Naive thymus-derived CD8-positive, alpha-beta T cell (primary cell): Measurements from ENCODE around the gene MFAP3L. TPM values are rescaled to one million over a fixed set of nuclear protein-coding genes. Genes with fewer than 3 reads are reported as not detected.
A peak's percentile ranks its signal among the peaks of the same experiment; 100 is the strongest.
"Not testable (repeated sequence)": the region's sequence is repeated elsewhere in the genome, so short reads cannot be mapped to it uniquely, and the experiment has no call there.

Source experiments
- ATAC-seq, 2 donors: fragments of 150-1000 bp; cut with Tn5 transposase in 1 of 2; sonication (Bioruptor Pico), chemical (Tn5 transposase) in 1 of 2; 1 replicate in 1 of 2; 2 replicates in 1 of 2; pipeline ENCODE4 v1.10.0; 2021; ENCODE audit warnings: mild to moderate bottlenecking in 2 of 2, moderate library complexity in 2 of 2
- POLR2A ChIA-PET: fragments of 350-600 bp; sonication (Branson Sonifier 250); formaldehyde crosslinking; loops from one replicate; lab custom pipeline; 2021; ENCODE audit warnings: antibody characterized with exemption; lab: Charles Lee
- DNase-seq, 10 donors: peaks; one replicate each; pipeline versions ENCODE4 v3.0.0 to v3.0.0-alpha.2; 2020 to 2022
- H3K27ac Mint-ChIP-seq, 10 donors: one replicate each; pipeline ENCODE4 v1.8.0; 2020 to 2022; ENCODE audit warnings: mild to moderate bottlenecking in 10 of 10, mixed read lengths in 10 of 10, moderate library complexity in 4 of 10, inconsistent platforms in 1 of 10
- H3K27me3 Mint-ChIP-seq, 5 donors: one replicate each; pipeline ENCODE4 v1.8.0; 2021 to 2022; ENCODE audit warnings: mixed read lengths in 5 of 5
- H3K36me3 Mint-ChIP-seq, 3 donors: one replicate each; pipeline ENCODE4 v1.8.0; 2020 to 2022; ENCODE audit warnings: mixed read lengths in 3 of 3, mild to moderate bottlenecking in 2 of 3, inconsistent platforms in 1 of 3
- H3K4me1 Mint-ChIP-seq, 4 donors: one replicate each; pipeline ENCODE4 v1.8.0; 2021 to 2022; ENCODE audit warnings: mixed read lengths in 4 of 4
- H3K4me3 Mint-ChIP-seq, 10 donors: one replicate each; pipeline ENCODE4 v1.8.0; 2020 to 2022; ENCODE audit warnings: mild to moderate bottlenecking in 10 of 10, mixed read lengths in 10 of 10, moderate library complexity in 6 of 10, inconsistent platforms in 1 of 10
- H3K9me3 Mint-ChIP-seq, 9 donors: one replicate each; pipeline ENCODE4 v1.8.0; 2020 to 2022; ENCODE audit warnings: mixed read lengths in 9 of 9, mild to moderate bottlenecking in 3 of 9, inconsistent platforms in 1 of 9, moderate library complexity in 1 of 9
- polyA plus RNA-seq, 3 donors: library from polyadenylated mRNA; unstranded; fragments of 300-500 nt; fragmentation: Illumina TruSeq; gene quantifications; one replicate each; pipeline ENCODE4 v1.2.3, GENCODE V29; 2021
- total RNA-seq, 8 experiments: library from RNA in 2 of 8; stranded (reverse) in 2 of 8; gene quantifications; one replicate each; pipeline ENCODE4 v1.2.3 and lab custom pipeline; 2021 to 2026

Gene MFAP3L
- total RNA-seq (1 to 10 TPM; 3.0 to 4.0 TPM), polyA plus RNA-seq (under 1 TPM in 2 of 3 donors, not detected in 1; 0.14 to 0.31 TPM), total RNA-seq (lab: John Stamatoyannopoulos, UW) (0.49 to 6.6 (median 2.8) reads per million in 6 experiments)

- Mint-ChIP-seq H3K4me3 (peak within 1 kb of the TSS; percentile 83 to 96 (median 93)), H3K27ac (peak within 1 kb of the TSS; percentile 72 to 94 (median 88)), H3K4me1 (peaks cover 7 to 17% (median 12%) of the 10 kb centered on the region in 4 donors), H3K9me3 (no peaks in the 10 kb centered on the region), H3K27me3 (peaks cover 5 to 14% (median 10%) of the 10 kb centered on the region in 5 donors), H3K36me3 (no peaks in the 10 kb centered on the region)
- POLR2A ChIA-PET: interaction anchor here (0.5 to 1.8 kb wide), 5 partner anchors 295 to 1546 kb away, joined by 3 to 4 read pairs (median 3); partner anchors contain the start of genes CLCN3, DDX60L and NEK1
- DNase-seq (peak; percentile 69 to 86 (median 82)), ATAC-seq (peak; percentile 77 to 79)
These were observed at the start of gene MFAP3L for GRCh38 chr4:170026253-170027021. Gene MFAP3L, minus strand, starts transcription at chr4:170026395. Its CDS starts 20,518 bp downstream, at chr4:170005877.

GRCh38 chr4:170071196-170071595 is 45.0 kb upstream of the MFAP3L start:
- ATAC-seq (no peak), DNase-seq (no peak)
- POLR2A ChIA-PET: no interaction called here
- Mint-ChIP-seq H3K27me3 (peaks cover 0 to 3% (median 0%) of the 10 kb centered on the region in 5 donors), H3K36me3 (no peaks in the 10 kb centered on the region), H3K4me1 (no peaks in the 10 kb centered on the region), H3K4me3 (no peak overlapping the region), H3K9me3 (no peaks in the 10 kb centered on the region), H3K27ac (no peak overlapping the region)

GRCh38 chr4:170068438-170069128 is 42.4 kb upstream of the MFAP3L start:
- DNase-seq: no peak
- H3K4me1 Mint-ChIP-seq: no peaks in the 10 kb centered on the region
- no peak overlapping the region for H3K4me3 Mint-ChIP-seq
- no peak overlapping the region for H3K27ac Mint-ChIP-seq
- H3K36me3 Mint-ChIP-seq: no peaks in the 10 kb centered on the region
- ATAC-seq: no peak
- POLR2A ChIA-PET: no interaction called here
- H3K27me3 Mint-ChIP-seq: peaks cover 0 to 3% (median 1%) of the 10 kb centered on the region in 5 donors
- no peaks in the 10 kb centered on the region for H3K9me3 Mint-ChIP-seq

- DNase-seq (no peak), ATAC-seq (no peak)
- no peaks in the 10 kb centered on the region for H3K36me3 Mint-ChIP-seq
- no peaks in the 10 kb centered on the region for H3K9me3 Mint-ChIP-seq
- no peak overlapping the region for H3K27ac Mint-ChIP-seq
- H3K27me3 Mint-ChIP-seq: peaks cover 0 to 20% (median 3%) of the 10 kb centered on the region in 5 donors
- POLR2A ChIA-PET: no interaction called here
- H3K4me1 Mint-ChIP-seq: no peaks in the 10 kb centered on the region
- H3K4me3 Mint-ChIP-seq: no peak overlapping the region
These were observed 33.2 kb upstream of the MFAP3L start for GRCh38 chr4:170059421-170059820.

DNA sequence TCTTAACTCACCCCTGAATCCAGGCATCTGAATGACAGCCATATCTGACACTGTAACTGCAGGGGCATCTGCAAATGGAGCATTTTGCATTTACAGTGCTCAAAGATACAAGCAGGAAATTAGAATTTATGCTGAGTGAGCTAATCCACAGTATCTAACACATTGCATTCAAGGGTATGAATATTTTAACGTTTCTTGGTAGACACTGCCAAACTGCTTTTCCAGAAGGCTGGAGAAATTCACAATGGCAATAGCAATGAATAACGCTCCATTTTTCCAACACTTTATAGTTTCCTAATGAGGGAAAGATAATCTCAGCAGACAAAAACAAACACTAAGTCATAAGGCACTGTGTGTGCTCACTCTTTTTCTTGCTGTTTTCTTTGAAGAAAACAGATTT is 32.6 kb upstream of the MFAP3L start:
- Mint-ChIP-seq H3K36me3 (no peaks in the 10 kb centered on the region), H3K27me3 (peaks cover 0 to 20% (median 3%) of the 10 kb centered on the region in 5 donors), H3K9me3 (no peaks in the 10 kb centered on the region), H3K27ac (no peak overlapping the region), H3K4me3 (no peak overlapping the region), H3K4me1 (no peaks in the 10 kb centered on the region)
- POLR2A ChIA-PET: no interaction called here
- no peak for DNase-seq
- no peak for ATAC-seq

- ATAC-seq: no peak
- no peak for DNase-seq
- Mint-ChIP-seq H3K36me3 (no peaks in the 10 kb centered on the region), H3K27ac (no peak overlapping the region), H3K4me1 (no peaks in the 10 kb centered on the region), H3K27me3 (peaks cover 0 to 15% (median 6%) of the 10 kb centered on the region in 5 donors), H3K4me3 (no peak overlapping the region), H3K9me3 (no peaks in the 10 kb centered on the region)
- POLR2A ChIA-PET: no interaction called here
These were observed 31.7 kb upstream of the MFAP3L start for GRCh38 chr4:170057866-170058265.

DNA sequence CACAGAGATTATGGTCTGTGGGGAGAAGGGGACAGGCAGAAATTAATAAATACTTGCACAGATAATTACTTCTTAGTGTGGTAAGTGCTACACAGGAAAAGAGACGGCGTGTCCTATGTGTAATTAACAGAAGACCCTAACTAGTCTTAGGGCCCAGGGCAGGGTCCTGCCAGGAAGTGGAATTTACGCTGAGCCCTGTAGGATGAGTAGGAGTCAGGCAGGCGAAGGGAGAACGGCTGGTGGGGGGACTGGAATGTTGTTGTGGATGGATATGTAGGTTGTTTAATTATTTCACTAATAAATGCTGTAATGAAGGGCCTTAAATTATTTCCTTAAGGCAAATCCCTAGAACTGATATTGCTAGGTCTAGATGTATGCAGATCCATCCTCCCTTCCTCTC is 26.7 kb upstream of the MFAP3L start:
- no peak for ATAC-seq
- Mint-ChIP-seq H3K27ac (no peak overlapping the region), H3K9me3 (no peaks in the 10 kb centered on the region), H3K4me1 (no peaks in the 10 kb centered on the region), H3K36me3 (no peaks in the 10 kb centered on the region), H3K4me3 (no peak overlapping the region), H3K27me3 (peaks cover 0 to 12% (median 10%) of the 10 kb centered on the region in 5 donors)
- no peak for DNase-seq
- POLR2A ChIA-PET: no interaction called here

GRCh38 chr4:170051402-170051801 is 25.2 kb upstream of the MFAP3L start:
- no peak overlapping the region for H3K27ac Mint-ChIP-seq

DNA sequence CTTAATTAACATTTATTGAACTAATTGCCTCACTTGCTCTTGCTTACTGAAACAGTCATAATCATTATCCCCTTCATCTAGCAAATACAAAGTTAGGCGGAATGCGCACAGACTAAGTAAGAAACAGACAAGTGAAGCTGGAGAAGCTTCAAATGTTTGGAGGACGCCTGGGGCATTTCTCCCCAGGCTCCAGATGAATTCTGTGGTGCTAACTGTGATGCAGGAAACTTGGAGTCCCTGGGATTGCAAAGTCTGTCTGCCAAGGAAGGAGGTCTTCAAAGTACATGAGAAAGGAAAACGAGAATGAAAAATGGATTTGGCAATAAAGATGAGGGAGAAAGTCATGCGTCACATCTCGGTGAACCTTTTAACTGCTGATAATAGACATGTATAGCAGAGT is 23.6 kb upstream of the MFAP3L start:
- peaks cover 0 to 11% (median 4%) of the 10 kb centered on the region in 5 donors for H3K27me3 Mint-ChIP-seq
- ATAC-seq (no peak), DNase-seq (no peak)
- H3K4me3 Mint-ChIP-seq: no peak overlapping the region
- H3K9me3 Mint-ChIP-seq: no peaks in the 10 kb centered on the region
- no peaks in the 10 kb centered on the region for H3K4me1 Mint-ChIP-seq
- H3K27ac Mint-ChIP-seq: no peak overlapping the region
- H3K36me3 Mint-ChIP-seq: no peaks in the 10 kb centered on the region
- POLR2A ChIA-PET: no interaction called here

More at GRCh38 chr4:170051402-170051801, 25.2 kb upstream of the MFAP3L start:
- Mint-ChIP-seq H3K9me3 (no peaks in the 10 kb centered on the region), H3K4me1 (no peaks in the 10 kb centered on the region), H3K4me3 (no peak overlapping the region), H3K36me3 (no peaks in the 10 kb centered on the region), H3K27me3 (peaks cover 0 to 13% (median 10%) of the 10 kb centered on the region in 5 donors)
- POLR2A ChIA-PET: no interaction called here
- ATAC-seq: no peak
- DNase-seq: no peak

GRCh38 chr4:170047771-170048354 is 21.7 kb upstream of the MFAP3L start:
- DNase-seq: peak; percentile 18 to 78 (median 48)
- Mint-ChIP-seq H3K4me3 (no peak overlapping the region), H3K36me3 (no peaks in the 10 kb centered on the region), H3K27ac (no peak overlapping the region), H3K27me3 (peaks cover 0 to 7% (median 4%) of the 10 kb centered on the region in 5 donors), H3K9me3 (peaks cover 0 to 2% (median 0%) of the 10 kb centered on the region in 9 donors), H3K4me1 (no peaks in the 10 kb centered on the region)
- ATAC-seq: no peak
- POLR2A ChIA-PET: interaction anchor here (1.0 kb wide), 1 partner anchor 238 kb away, joined by 3 read pairs; no protein-coding TSS in a partner anchor

- H3K4me1 Mint-ChIP-seq, ATAC-seq: not testable (repeated sequence)
These were observed 20.0 kb upstream of the MFAP3L start for GRCh38 chr4:170046156-170046555.

DNA sequence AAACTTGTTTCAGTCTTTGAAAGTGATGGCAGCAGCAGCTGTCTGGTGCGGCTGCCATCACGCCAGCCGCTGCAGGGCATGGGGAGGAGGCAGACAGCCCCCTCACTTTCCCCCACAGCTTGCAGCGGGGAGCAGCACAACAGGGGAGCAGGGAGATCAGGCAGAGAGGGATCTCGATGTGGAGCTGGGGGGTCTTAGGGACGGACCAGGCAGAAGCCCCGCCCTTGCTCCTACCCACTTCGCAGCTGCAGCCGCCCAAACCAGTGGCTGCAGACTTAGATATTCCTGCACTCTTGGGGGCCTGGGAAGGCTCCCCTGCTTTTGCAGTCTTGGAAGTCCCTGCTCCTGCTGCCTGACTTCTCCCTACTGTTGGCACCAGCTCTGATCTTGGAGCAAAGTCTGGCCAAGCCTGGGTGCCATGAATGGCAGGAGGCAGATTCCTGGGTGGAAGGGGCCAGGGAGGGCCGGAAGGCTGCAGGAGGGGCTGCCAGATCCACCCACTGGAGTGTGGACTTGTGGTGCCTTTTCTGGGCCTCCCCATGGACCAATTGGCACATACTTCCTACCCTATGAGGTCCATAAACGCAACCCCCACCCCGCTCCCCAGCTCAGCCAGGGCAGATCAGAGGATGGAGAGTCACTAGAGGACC is 14.0 kb upstream of the MFAP3L start:
- ATAC-seq (no peak), DNase-seq (no peak)
- no peaks in the 10 kb centered on the region for H3K36me3 Mint-ChIP-seq
- H3K4me3 Mint-ChIP-seq: no peak overlapping the region
- POLR2A ChIA-PET: no interaction called here
- H3K9me3 Mint-ChIP-seq: peaks cover 0 to 2% (median 0%) of the 10 kb centered on the region in 9 donors
- H3K27ac Mint-ChIP-seq: no peak overlapping the region
- no peaks in the 10 kb centered on the region for H3K4me1 Mint-ChIP-seq
- peaks cover 0 to 4% (median 2%) of the 10 kb centered on the region in 5 donors for H3K27me3 Mint-ChIP-seq

More at GRCh38 chr4:170046156-170046555, 20.0 kb upstream of the MFAP3L start:
- H3K27me3 Mint-ChIP-seq, H3K36me3 Mint-ChIP-seq, H3K27ac Mint-ChIP-seq, H3K4me3 Mint-ChIP-seq, H3K9me3 Mint-ChIP-seq, POLR2A ChIA-PET, DNase-seq: not testable (repeated sequence)
